ENCODE measurements around the gene CD58. TPM values are rescaled to one million over a fixed set of nuclear protein-coding genes. Genes with fewer than 3 reads are reported as not detected.

The CD58 gene
- total RNA-seq, 1 donor from 2014 or later, result 7.2 TPM

- no peaks in the 10 kb centered on the region for H3K36me3 Mint-ChIP-seq
- peak overlapping the region; percentile 22 for H3K4me3 Mint-ChIP-seq
- peak overlapping the region; percentile 73 for H3K27ac Mint-ChIP-seq
- peak; percentile 94 for TF ChIP-seq CTCF (conservative IDR thresholded peaks at IDR 0.05)
- no peak for DNase-seq (ENCODE audit: extremely low spot score, unreplicated experiment)
- H3K9me3 Mint-ChIP-seq, result no peaks in the 10 kb centered on the region
- no peaks in the 10 kb centered on the region for H3K27me3 Mint-ChIP-seq
- peaks cover 19% of the 10 kb centered on the region for H3K4me1 Mint-ChIP-seq (ENCODE audit: unreplicated experiment)
Observed at GRCh38 chr1:116498789-116499628, 71.8 kb downstream of the CD58 start.

GRCh38 chr1:116497656-116498055, 73.2 kb downstream of the CD58 start:
- TF ChIP-seq CTCF (conservative IDR thresholded peaks at IDR 0.05), result no peak
- H3K9me3 Mint-ChIP-seq, result no peaks in the 10 kb centered on the region
- no peak overlapping the region for H3K4me3 Mint-ChIP-seq
- peaks cover 29% of the 10 kb centered on the region for H3K4me1 Mint-ChIP-seq (ENCODE audit: unreplicated experiment)
- H3K27ac Mint-ChIP-seq, result no peak overlapping the region
- no peaks in the 10 kb centered on the region for H3K36me3 Mint-ChIP-seq
- no peak for DNase-seq (ENCODE audit: extremely low spot score, unreplicated experiment)
- no peaks in the 10 kb centered on the region for H3K27me3 Mint-ChIP-seq

- TF ChIP-seq CTCF (conservative IDR thresholded peaks at IDR 0.05), result no peak
Observed at GRCh38 chr1:116496898-116497297, 73.9 kb downstream of the CD58 start.

GRCh38 chr1:116496380-116496779, 74.4 kb downstream of the CD58 start:
- no peaks in the 10 kb centered on the region for H3K27me3 Mint-ChIP-seq
- H3K36me3 Mint-ChIP-seq, result no peaks in the 10 kb centered on the region
- H3K4me3 Mint-ChIP-seq, result peak overlapping the region; percentile 3
- no peaks in the 10 kb centered on the region for H3K9me3 Mint-ChIP-seq
- TF ChIP-seq CTCF (conservative IDR thresholded peaks at IDR 0.05), result no peak
- no peak overlapping the region for H3K27ac Mint-ChIP-seq
- no peak for DNase-seq (ENCODE audit: extremely low spot score, unreplicated experiment)
- peaks cover 40% of the 10 kb centered on the region for H3K4me1 Mint-ChIP-seq (ENCODE audit: unreplicated experiment)

More at GRCh38 chr1:116496898-116497297, 73.9 kb downstream of the CD58 start:
- Mint-ChIP-seq H3K27me3 (no peaks in the 10 kb centered on the region), H3K36me3 (no peaks in the 10 kb centered on the region), H3K9me3 (no peaks in the 10 kb centered on the region), H3K4me1 (ENCODE audit: unreplicated experiment) (peaks cover 36% of the 10 kb centered on the region), H3K27ac (no peak overlapping the region), H3K4me3 (peak overlapping the region; percentile 3)
- DNase-seq (ENCODE audit: extremely low spot score, unreplicated experiment), result no peak

GRCh38 chr1:116495535-116495934, 75.3 kb downstream of the CD58 start:
- H3K4me1 Mint-ChIP-seq (ENCODE audit: unreplicated experiment), result peaks cover 40% of the 10 kb centered on the region
- no peaks in the 10 kb centered on the region for H3K36me3 Mint-ChIP-seq

More at GRCh38 chr1:116495535-116495934, 75.3 kb downstream of the CD58 start:
- no peaks in the 10 kb centered on the region for H3K9me3 Mint-ChIP-seq
- no peak for TF ChIP-seq CTCF (conservative IDR thresholded peaks at IDR 0.05)
- H3K27me3 Mint-ChIP-seq, result no peaks in the 10 kb centered on the region
- no peak for DNase-seq (ENCODE audit: extremely low spot score, unreplicated experiment)
- no peak overlapping the region for H3K4me3 Mint-ChIP-seq
- no peak overlapping the region for H3K27ac Mint-ChIP-seq
